NT2/D1 (cell line): ENCODE results near the gene PIGO.

Experiments used
- YY1 ChIP-seq: IDR thresholded peaks from 2 replicates; pipeline ENCODE4 v1.6.1; 2011; ENCODE audit not compliant: insufficient read length, insufficient read depth
- ZNF274 ChIP-seq: IDR thresholded peaks from 2 replicates; pipeline ENCODE4 v1.6.1; 2011; ENCODE audit warnings: mild to moderate bottlenecking, low read depth, low read length

DNA sequence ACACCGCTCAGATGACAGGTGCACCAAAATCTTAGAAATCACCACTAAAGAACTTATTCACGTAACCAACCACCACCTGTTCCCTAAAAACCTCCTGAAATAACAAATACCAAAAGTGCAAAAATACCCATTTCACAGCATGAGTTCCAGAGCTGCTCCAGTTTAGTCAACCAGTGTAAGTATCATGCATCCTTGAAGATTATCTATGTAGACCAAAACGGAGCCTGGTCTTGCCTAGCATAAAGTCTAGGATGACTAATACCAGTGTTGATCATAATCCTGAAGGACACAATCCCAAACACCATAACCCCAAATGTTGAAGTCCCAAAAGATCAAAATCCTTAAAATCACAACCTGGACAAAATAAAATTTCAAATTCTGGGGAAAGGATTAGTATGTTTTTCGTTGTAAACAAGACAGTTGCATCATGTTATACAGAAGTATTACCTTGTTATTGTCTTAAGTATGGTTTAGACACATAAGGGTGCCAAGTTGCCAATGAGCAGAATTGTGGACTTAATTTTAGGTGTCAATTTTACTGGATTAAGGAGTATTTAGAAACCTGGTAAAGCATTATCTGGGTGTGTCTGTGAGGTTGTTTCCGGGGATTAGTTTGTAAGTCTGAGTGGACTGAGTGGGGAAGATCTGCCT lies 42.1 kb downstream of the PIGO start:
- TF ChIP-seq YY1 (no peak), ZNF274 (no peak)
